Measurements from ENCODE around the gene C10orf71.

The C10orf71 gene

DNA sequence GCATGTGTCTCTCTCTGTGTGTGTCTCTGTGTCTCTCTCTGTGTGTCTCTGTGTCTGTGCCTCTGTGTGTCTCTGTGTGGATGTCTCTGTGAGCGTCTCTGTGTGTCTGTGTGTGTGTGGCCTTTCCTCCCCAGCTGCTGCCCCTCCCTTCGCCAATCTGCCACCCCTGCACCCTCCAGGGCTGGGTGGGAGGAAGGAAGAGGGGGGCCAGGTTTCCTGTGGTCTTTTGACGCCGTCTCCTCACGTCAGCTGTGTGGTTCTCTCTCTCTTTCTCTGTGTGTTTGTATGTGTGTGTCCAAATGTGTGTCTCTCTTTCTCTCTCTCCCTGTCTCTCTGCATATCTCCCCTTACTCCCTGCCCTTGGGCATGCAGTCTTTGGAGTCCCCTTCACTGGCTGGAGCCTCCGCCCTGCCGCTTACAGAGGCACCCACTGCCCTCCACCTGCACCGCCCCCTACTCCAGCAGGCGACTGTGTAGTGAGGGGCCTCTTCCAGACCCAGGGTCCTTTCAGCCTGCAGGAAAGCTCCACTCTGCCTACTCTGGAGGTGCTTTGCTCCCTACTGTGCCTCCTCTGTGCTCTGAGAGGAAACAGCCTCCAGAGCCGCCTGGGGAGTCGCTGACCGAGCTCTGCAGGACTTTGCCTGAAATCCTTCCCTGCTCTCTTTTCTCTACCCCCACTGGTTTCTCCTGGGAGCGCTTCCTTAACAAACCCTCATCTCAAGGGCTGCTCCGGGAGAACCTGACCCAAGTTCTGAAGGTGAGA is 44.2 kb upstream of the C10orf71 start:
- TF ChIP-seq, protein P1, sequence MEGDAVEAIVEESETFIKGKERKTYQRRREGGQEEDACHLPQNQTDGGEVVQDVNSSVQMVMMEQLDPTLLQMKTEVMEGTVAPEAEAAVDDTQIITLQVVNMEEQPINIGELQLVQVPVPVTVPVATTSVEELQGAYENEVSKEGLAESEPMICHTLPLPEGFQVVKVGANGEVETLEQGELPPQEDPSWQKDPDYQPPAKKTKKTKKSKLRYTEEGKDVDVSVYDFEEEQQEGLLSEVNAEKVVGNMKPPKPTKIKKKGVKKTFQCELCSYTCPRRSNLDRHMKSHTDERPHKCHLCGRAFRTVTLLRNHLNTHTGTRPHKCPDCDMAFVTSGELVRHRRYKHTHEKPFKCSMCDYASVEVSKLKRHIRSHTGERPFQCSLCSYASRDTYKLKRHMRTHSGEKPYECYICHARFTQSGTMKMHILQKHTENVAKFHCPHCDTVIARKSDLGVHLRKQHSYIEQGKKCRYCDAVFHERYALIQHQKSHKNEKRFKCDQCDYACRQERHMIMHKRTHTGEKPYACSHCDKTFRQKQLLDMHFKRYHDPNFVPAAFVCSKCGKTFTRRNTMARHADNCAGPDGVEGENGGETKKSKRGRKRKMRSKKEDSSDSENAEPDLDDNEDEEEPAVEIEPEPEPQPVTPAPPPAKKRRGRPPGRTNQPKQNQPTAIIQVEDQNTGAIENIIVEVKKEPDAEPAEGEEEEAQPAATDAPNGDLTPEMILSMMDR (IDR thresholded peaks at IDR 0.05), result no peak
- Histone ChIP-seq H3K36me3 (no peaks in the 10 kb centered on the region), H3K9me3 (no peaks in the 10 kb centered on the region), H3K27me3 (peaks cover 0 to 3% of the 10 kb centered on the region in 2 donors), H3K4me1 (no peaks in the 10 kb centered on the region), H3K4me3 (no peak overlapping the region), H3K27ac (no peak overlapping the region)
- no peak for DNase-seq
- intact Hi-C loops (cut with DNase I; ENCODE audit: low total_unique reads), result no loop called here

GRCh38 chr10:49255883-49256282 is 43.1 kb upstream of the C10orf71 start:
- peaks cover 0 to 3% of the 10 kb centered on the region in 2 donors for H3K27me3 ChIP-seq
- no peaks in the 10 kb centered on the region for H3K9me3 ChIP-seq
- TF ChIP-seq, protein P1 (IDR thresholded peaks at IDR 0.05), result no peak
- intact Hi-C loops (cut with DNase I; ENCODE audit: low total_unique reads), result no loop called here
- H3K4me3 ChIP-seq, result no peak overlapping the region
- no peaks in the 10 kb centered on the region for H3K36me3 ChIP-seq
- DNase-seq, result no peak
- no peaks in the 10 kb centered on the region for H3K4me1 ChIP-seq
- no peak overlapping the region for H3K27ac ChIP-seq

GRCh38 chr10:49257154-49257553 is 41.8 kb upstream of the C10orf71 start:
- intact Hi-C loops (cut with DNase I; ENCODE audit: low total_unique reads), result no loop called here
- TF ChIP-seq, protein P1 (IDR thresholded peaks at IDR 0.05), result no peak
- no peaks in the 10 kb centered on the region for H3K9me3 ChIP-seq
- no peak for DNase-seq
- H3K36me3 ChIP-seq, result no peaks in the 10 kb centered on the region
- H3K4me3 ChIP-seq, result no peak overlapping the region
- peaks cover 0 to 3% of the 10 kb centered on the region in 2 donors for H3K27me3 ChIP-seq
- H3K27ac ChIP-seq, result no peak overlapping the region
- no peaks in the 10 kb centered on the region for H3K4me1 ChIP-seq

GRCh38 chr10:49257626-49258349 is 41.2 kb upstream of the C10orf71 start:
- DNase-seq, result no peak
- Histone ChIP-seq H3K9me3 (no peaks in the 10 kb centered on the region), H3K27ac (no peak overlapping the region), H3K4me1 (no peaks in the 10 kb centered on the region), H3K27me3 (peaks cover 0 to 3% of the 10 kb centered on the region in 2 donors), H3K36me3 (no peaks in the 10 kb centered on the region), H3K4me3 (no peak overlapping the region)
- TF ChIP-seq, protein P1 (IDR thresholded peaks at IDR 0.05), result no peak
- intact Hi-C loops (cut with DNase I; ENCODE audit: low total_unique reads), result no loop called here

- Histone ChIP-seq H3K9me3 (no peaks in the 10 kb centered on the region), H3K4me1 (no peaks in the 10 kb centered on the region), H3K4me3 (no peak overlapping the region), H3K36me3 (no peaks in the 10 kb centered on the region), H3K27ac (no peak overlapping the region), H3K27me3 (peaks cover 0 to 3% of the 10 kb centered on the region in 2 donors)
- intact Hi-C loops (cut with DNase I; ENCODE audit: low total_unique reads), result no loop called here
- TF ChIP-seq, protein P1 (IDR thresholded peaks at IDR 0.05), result no peak
- DNase-seq, result no peak
Measured at GRCh38 chr10:49258350-49258683, 40.7 kb upstream of the C10orf71 start.

Data from tibial artery (tissue), 4 donors.